MCF 10A (cell line): Measurements from ENCODE around the gene MDFIC2. TPM values are rescaled to one million over a fixed set of nuclear protein-coding genes. Genes with fewer than 3 reads are reported as not detected.

Experiments used
- BruUV-seq: library from RNA; stranded (reverse); fragments of 400-500 nt; replicated peaks from 2 replicates; lab custom pipeline; 2021; lab: Mats Ljungman, UMichigan
- CTCF ChIA-PET: fragments of 300-600 bp; sonication (Branson Sonifier 250); formaldehyde crosslinking; extraction: SDS; loops from one replicate; lab custom pipeline; 2021; ENCODE audit warnings: antibody characterized with exemption, inconsistent platforms; lab: Yijun Ruan, JAX
- POLR2A ChIA-PET: fragments of 300-600, 350-650 bp; sonication (Branson Sonifier 250); formaldehyde crosslinking; extraction: SDS; loops from one replicate; lab custom pipeline; 2020; ENCODE audit warnings: antibody characterized with exemption, inconsistent platforms; lab: Yijun Ruan, JAX
- DNase-seq: peaks from one replicate; pipeline ENCODE4 v3.0.0-alpha.2; 2018; ENCODE audit not compliant: unreplicated experiment
- H3K27ac Mint-ChIP-seq: one replicate; pipeline ENCODE4 v1.8.0; 2022; ENCODE audit warnings: mild to moderate bottlenecking, low read depth, mixed read lengths; ENCODE audit not compliant: unreplicated experiment
- H3K27me3 Mint-ChIP-seq: one replicate; pipeline ENCODE4 v1.8.0; 2022; ENCODE audit warnings: mixed read lengths; ENCODE audit not compliant: insufficient read depth, unreplicated experiment
- H3K36me3 Mint-ChIP-seq: one replicate; pipeline ENCODE4 v1.8.0; 2022; ENCODE audit warnings: mild to moderate bottlenecking, moderate library complexity, mixed read lengths; ENCODE audit not compliant: insufficient read depth, unreplicated experiment
- H3K4me1 Mint-ChIP-seq: one replicate; pipeline ENCODE4 v1.8.0; 2022; ENCODE audit warnings: mixed read lengths; ENCODE audit not compliant: insufficient read depth, unreplicated experiment
- H3K4me3 Mint-ChIP-seq: one replicate; pipeline ENCODE4 v1.8.0; 2022; ENCODE audit warnings: mild to moderate bottlenecking, moderate library complexity, mixed read lengths; ENCODE audit not compliant: unreplicated experiment
- H3K9me3 Mint-ChIP-seq: one replicate; pipeline ENCODE4 v1.8.0; 2022; ENCODE audit warnings: mixed read lengths; ENCODE audit not compliant: unreplicated experiment
- CTCF ChIP-seq: fragments of 200-600 bp; IDR thresholded peaks from one replicate; pipeline ENCODE4 v1.8.0; 2022; ENCODE audit warnings: antibody characterized with exemption, mild to moderate bottlenecking; ENCODE audit not compliant: unreplicated experiment
- intact Hi-C: fragments of 100-400 bp; cut with micrococcal nuclease; formaldehyde crosslinking; loops from 2 replicates; pipeline ENCODE4 v1.14.1; 2022
- total RNA-seq: library from RNA; stranded (reverse); gene quantifications from 2 replicates; pipeline ENCODE4 v1.2.3, GENCODE V29; 2022

The MDFIC2 gene
- total RNA-seq, 1 experiment from 2014 or later: not detected

GRCh38 chr3:70281663-70282062 is 30.8 kb downstream of the MDFIC2 start:
- DNase-seq: no peak
- CTCF ChIA-PET: interaction anchor here (1.3 kb wide), 1 partner anchor 28 kb away, joined by 3 read pairs; no protein-coding TSS in a partner anchor
- no peaks in the 10 kb centered on the region for H3K4me1 Mint-ChIP-seq
- H3K9me3 Mint-ChIP-seq: no peaks in the 10 kb centered on the region
- H3K36me3 Mint-ChIP-seq: no peaks in the 10 kb centered on the region
- POLR2A ChIA-PET: no interaction called here
- no TSS peak for BruUV-seq
- no peak overlapping the region for H3K27ac Mint-ChIP-seq
- intact Hi-C loops: no loop called here
- no peak for TF ChIP-seq CTCF
- H3K27me3 Mint-ChIP-seq: peaks cover 35% of the 10 kb centered on the region
- no peak overlapping the region for H3K4me3 Mint-ChIP-seq

- no peaks in the 10 kb centered on the region for H3K9me3 Mint-ChIP-seq
- ChIA-PET POLR2A (interaction anchor here (0.7 kb wide), 1 partner anchor 92 kb away, joined by 3 read pairs; no protein-coding TSS in a partner anchor), CTCF (interaction anchor here (0.6 kb wide), 1 partner anchor 1433 kb away, joined by 3 read pairs; no protein-coding TSS in a partner anchor)
- intact Hi-C loops: no loop called here
- H3K27ac Mint-ChIP-seq: no peak overlapping the region
- no peak for TF ChIP-seq CTCF
- no peak for DNase-seq
- H3K36me3 Mint-ChIP-seq: no peaks in the 10 kb centered on the region
- H3K4me1 Mint-ChIP-seq: no peaks in the 10 kb centered on the region
- H3K4me3 Mint-ChIP-seq: no peak overlapping the region
- no TSS peak for BruUV-seq
- H3K27me3 Mint-ChIP-seq: peaks cover 47% of the 10 kb centered on the region
These were observed 35.1 kb downstream of the MDFIC2 start for GRCh38 chr3:70277304-70277703.

GRCh38 chr3:70276901-70277300 is 35.5 kb downstream of the MDFIC2 start:
- POLR2A ChIA-PET: interaction anchor here (0.7 kb wide), 1 partner anchor 92 kb away, joined by 3 read pairs; no protein-coding TSS in a partner anchor
- no peak overlapping the region for H3K27ac Mint-ChIP-seq
- DNase-seq: no peak
- intact Hi-C loops: no loop called here
- CTCF ChIA-PET: no interaction called here
- H3K4me3 Mint-ChIP-seq: no peak overlapping the region
- no peaks in the 10 kb centered on the region for H3K4me1 Mint-ChIP-seq
- H3K27me3 Mint-ChIP-seq: peaks cover 47% of the 10 kb centered on the region
- H3K9me3 Mint-ChIP-seq: no peaks in the 10 kb centered on the region
- no peaks in the 10 kb centered on the region for H3K36me3 Mint-ChIP-seq
- TF ChIP-seq CTCF: no peak
- no TSS peak for BruUV-seq

- DNase-seq: peak; percentile 8
- Mint-ChIP-seq H3K27me3 (peaks cover 26% of the 10 kb centered on the region), H3K4me1 (no peaks in the 10 kb centered on the region), H3K9me3 (no peaks in the 10 kb centered on the region), H3K36me3 (no peaks in the 10 kb centered on the region), H3K27ac (no peak overlapping the region), H3K4me3 (no peak overlapping the region)
- TF ChIP-seq CTCF: no peak
- POLR2A ChIA-PET: no interaction called here
- CTCF ChIA-PET: no interaction called here
- BruUV-seq: no TSS peak
- intact Hi-C loops: no loop called here
These were observed 38.9 kb downstream of the MDFIC2 start for GRCh38 chr3:70273492-70273891.
